HepG2 (cell line): ENCODE data around the gene PTPRD. TPM values are rescaled to one million over a fixed set of nuclear protein-coding genes. Genes with fewer than 3 reads are reported as not detected.

Experiments used
- ATAC-seq: fragments of 200-7000 bp; cut with Tn5 transposase; 3 replicates; pipeline ENCODE4 v1.9.1; 2020; ENCODE audit warnings: mild to moderate bottlenecking, moderate library complexity
- BruUV-seq: library from RNA; stranded (reverse); fragments of 400-500 nt; replicated peaks from 2 replicates; lab custom pipeline; 2021; lab: Mats Ljungman, UMichigan
- CTCF ChIA-PET: fragments of 300-600 bp; formaldehyde crosslinking; extraction: SDS; loops from one replicate; lab custom pipeline; 2021; ENCODE audit warnings: low total read pairs, inconsistent platforms, low intra/inter-chr PET ratio; lab: Yijun Ruan, JAX
- POLR2A ChIA-PET: fragments of 350-600 bp; sonication (Branson Sonifier 250); formaldehyde crosslinking; loops from one replicate; lab custom pipeline; 2020; ENCODE audit warnings: antibody characterized with exemption, inconsistent platforms; lab: Yijun Ruan, JAX
- DNase-seq: peaks from one replicate; pipeline ENCODE4 v3.0.0-alpha.2; 2015; ENCODE audit warnings: low spot score
- FAIRE-seq: peaks from 3 replicates; lab custom pipeline; 2011; peaks lifted over from hg19 to GRCh38; lab: Jason Lieb, UNC
- H2AFZ ChIP-seq: one replicate; pipeline ENCODE4 v1.6.1; 2011; ENCODE audit warnings: low read length, inconsistent platforms
- H3K27ac ChIP-seq: fragments of 300-600 bp; 3 replicates; pipeline ENCODE4 v1.8.0; 2011; ENCODE audit warnings: mixed run types, mild to moderate bottlenecking, mixed read lengths, low read length, inconsistent platforms; ENCODE audit not compliant: insufficient read depth; ENCODE audit errors: extremely low read length
- H3K27me3 ChIP-seq, 2 experiments: fragments of 200-600 bp in 1 of 2; 2 replicates in 1 of 2; 3 replicates in 1 of 2; pipeline versions ENCODE4 v1.6.0 to v1.8.0; 2011; ENCODE audit warnings: low read length in 2 of 2, mild to moderate bottlenecking in 2 of 2, moderate library complexity in 2 of 2, inconsistent platforms in 1 of 2; ENCODE audit not compliant: insufficient read depth in 2 of 2, control insufficient read depth in 1 of 2
- H3K36me3 ChIP-seq, 2 experiments: fragments of 200-600 bp in 1 of 2; replicated peaks in 1 of 2; 2 replicates in 1 of 2; 3 replicates in 1 of 2; pipeline versions ENCODE4 v1.5.1 to v1.8.0; 2011; ENCODE audit warnings: low read length in 2 of 2, inconsistent platforms in 1 of 2; ENCODE audit not compliant: insufficient read depth in 2 of 2, control insufficient read depth in 1 of 2
- H3K4me1 ChIP-seq: 2 replicates; pipeline ENCODE4 v1.5.1; 2012; ENCODE audit warnings: low read length, inconsistent platforms; ENCODE audit not compliant: insufficient read depth
- H3K4me2 ChIP-seq: 2 replicates; pipeline ENCODE4 v1.6.0; 2011; ENCODE audit warnings: low read depth, low read length, inconsistent platforms
- H3K4me3 ChIP-seq, 3 experiments: fragments of 200-600 bp in 1 of 3; sonication (generic), shearing (Covaris generic) in 1 of 3; replicated peaks in 1 of 3; 2 replicates each; pipeline ENCODE4 v1.5.1; 2011 to 2016; ENCODE audit warnings: low read length in 3 of 3, inconsistent platforms in 2 of 3, low read depth in 2 of 3, mild to moderate bottlenecking in 2 of 3, control low read depth in 1 of 3, mixed read lengths in 1 of 3; ENCODE audit not compliant: insufficient read depth in 1 of 3
- H3K79me2 ChIP-seq: one replicate; pipeline ENCODE4 v1.6.1; 2011; ENCODE audit warnings: low read length, inconsistent platforms; ENCODE audit not compliant: insufficient read depth
- H3K9ac ChIP-seq: 2 replicates; pipeline ENCODE4 v1.6.0; 2011; ENCODE audit warnings: mild to moderate bottlenecking, low read depth, low read length, inconsistent platforms; ENCODE audit not compliant: insufficient read depth
- H3K9me3 ChIP-seq: 2 replicates; pipeline ENCODE4 v1.5.1; 2012; ENCODE audit warnings: mild to moderate bottlenecking, low read length
- H4K20me1 ChIP-seq: 2 replicates; pipeline ENCODE4 v1.6.0; 2011; ENCODE audit warnings: inconsistent platforms, mild to moderate bottlenecking, low read length, moderate library complexity; ENCODE audit not compliant: insufficient read depth
- HNRNPL ChIP-seq: fragments of 200-400 bp; formaldehyde crosslinking; IDR thresholded peaks from 2 replicates; pipeline ENCODE4 v1.6.1; 2017; ENCODE audit warnings: mild to moderate bottlenecking, low read depth, low read length
- IRX3 ChIP-seq: sonication (generic); formaldehyde crosslinking; IDR thresholded peaks from 2 replicates; pipeline ENCODE4 v1.8.1; 2023; ENCODE audit warnings: mild to moderate bottlenecking, low read depth, missing genetic modification reagents, borderline replicate concordance
- LRRFIP1 ChIP-seq: sonication (generic); formaldehyde crosslinking; conservative IDR thresholded peaks from 2 replicates; pipeline ENCODE4 v1.4.0; 2020; ENCODE audit warnings: missing genetic modification reagents
- PHF8 ChIP-seq: sonication (generic); formaldehyde crosslinking; IDR thresholded peaks from 2 replicates; pipeline ENCODE4 v1.5.0; 2020; ENCODE audit warnings: missing genetic modification reagents
- SMC3 ChIP-seq: IDR thresholded peaks from 2 replicates; pipeline ENCODE4 v1.6.1; 2011; ENCODE audit warnings: low read length, improper control_type of control experiment
- TP53 ChIP-seq: sonication (generic); formaldehyde crosslinking; conservative IDR thresholded peaks from 2 replicates; pipeline ENCODE4 v1.4.0; 2020; ENCODE audit warnings: missing genetic modification reagents
- ZNF207 ChIP-seq: fragments of 450-650 bp; IDR thresholded peaks from 2 replicates; pipeline ENCODE4 v1.6.1; 2016; ENCODE audit warnings: antibody characterized with exemption, borderline replicate concordance
- ZNF30 ChIP-seq: sonication (generic); formaldehyde crosslinking; IDR thresholded peaks from 2 replicates; pipeline ENCODE4 v1.5.0; 2020; ENCODE audit warnings: mild to moderate bottlenecking, missing genetic modification reagents
- ZNF503 ChIP-seq: sonication (generic); formaldehyde crosslinking; IDR thresholded peaks from 2 replicates; pipeline ENCODE4 v1.4.0; 2020; ENCODE audit warnings: missing genetic modification reagents
- ZNF558 ChIP-seq: sonication (generic); formaldehyde crosslinking; IDR thresholded peaks from 2 replicates; pipeline ENCODE4 v1.9.0; 2022; ENCODE audit warnings: mild to moderate bottlenecking, missing genetic modification reagents, borderline replicate concordance
- ZNF782 ChIP-seq: sonication (generic); formaldehyde crosslinking; IDR thresholded peaks from 2 replicates; pipeline ENCODE4 v1.4.0; 2020; ENCODE audit warnings: missing genetic modification reagents, mild to moderate bottlenecking, borderline replicate concordance
- WGBS: methylation state at CpG from one replicate; pipeline ENCODE4 v1.1.6; 2017; ENCODE audit warnings: low lambda C conversion rate; 5-methylcytosine and 5-hydroxymethylcytosine counted together
- in situ Hi-C: cut with HindIII; loops from 2 replicates; pipeline ENCODE4 v1.10.0; 2017; ENCODE audit warnings: low pct_unique_long_range_greater_than_20kb; ENCODE audit not compliant: extremely low pct_ligation_motif_present
- intact Hi-C: fragments of 100-400 bp; cut with micrococcal nuclease; formaldehyde crosslinking; loops from one replicate; pipeline ENCODE4 v1.10.0; 2022; ENCODE audit not compliant: unreplicated experiment
- polyA plus RNA-seq, 8 experiments: library from polyadenylated mRNA; depleted of rRNA in 3 of 8; stranded (reverse) in 7 of 8; unstranded in 1 of 8; fragments of >200 nt; fragmentation: Illumina TruSeq in 4 of 8; extraction: Trizol in 4 of 8; gene quantifications; 2 replicates each; pipeline versions ENCODE4 v1.2.1 to v1.2.3, GENCODE V29; 2011 to 2016; ENCODE audit warnings: low read depth in 4 of 8, missing spikeins in 1 of 8, mixed read lengths in 1 of 8; ENCODE audit not compliant: insufficient read depth in 1 of 8
- total RNA-seq, 5 experiments: library from RNA; depleted of rRNA; stranded (reverse); fragments of >200 nt; fragmentation: Illumina TruSeq; extraction: Trizol; gene quantifications; 2 replicates each; pipeline ENCODE4 v1.2.3, GENCODE V29; 2016; ENCODE audit warnings: low read depth in 1 of 5
- TF ChIP-seq, protein P1 (sequence below): sonication (generic); formaldehyde crosslinking; IDR thresholded peaks from 2 replicates; pipeline ENCODE4 v1.5.0; 2020; ENCODE audit warnings: missing genetic modification reagents
- TF ChIP-seq, protein P2 (sequence below): sonication (generic); formaldehyde crosslinking; IDR thresholded peaks from 2 replicates; pipeline ENCODE4 v1.5.0; 2020; ENCODE audit warnings: missing genetic modification reagents

The PTPRD gene
- total and polyA plus RNA-seq, 2 of the 13 experiments (the other 11 are each of a cell fraction or from before 2014, with no cell fraction given): 0.05 TPM; not detected in 1

DNA sequence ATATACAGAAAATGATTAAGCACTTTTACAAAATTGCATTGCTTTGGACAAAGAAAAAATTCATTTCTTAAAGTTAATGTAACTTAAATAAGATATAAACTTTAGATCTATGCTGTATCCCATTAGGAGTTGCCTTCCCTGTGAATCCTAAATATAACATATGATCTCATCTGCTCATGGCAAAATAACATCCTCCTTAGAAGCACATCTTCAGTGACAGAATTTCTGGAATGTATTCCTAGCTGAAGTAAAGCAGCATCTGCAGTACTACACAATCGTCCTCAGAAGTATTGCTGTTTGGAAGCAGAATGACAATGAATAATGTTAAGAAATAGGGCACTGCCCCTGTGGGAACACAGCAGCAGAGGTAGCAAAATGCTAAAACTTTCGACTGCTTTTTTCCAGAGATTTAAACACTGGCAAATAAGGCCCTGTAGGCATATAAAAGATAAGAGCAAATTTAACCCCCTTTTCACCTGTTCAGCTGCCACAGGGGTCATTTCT, 571.0 kb downstream of the PTPRD start:
- FAIRE-seq: no peak
- no peaks in the 10 kb centered on the region for H3K36me3 ChIP-seq
- BruUV-seq: no TSS peak
- TF ChIP-seq SMC3 (no peak), PHF8 (CRISPR knock-in tag) (no peak), ZNF558 (CRISPR knock-in tag) (no peak), LRRFIP1 (no peak), TP53 (no peak), ZNF207 (no peak), ZNF30 (no peak), HNRNPL (no peak), IRX3 (no peak), ZNF503 (CRISPR knock-in tag) (no peak), ZNF782 (CRISPR knock-in tag) (no peak)
- TF ChIP-seq, protein P1, sequence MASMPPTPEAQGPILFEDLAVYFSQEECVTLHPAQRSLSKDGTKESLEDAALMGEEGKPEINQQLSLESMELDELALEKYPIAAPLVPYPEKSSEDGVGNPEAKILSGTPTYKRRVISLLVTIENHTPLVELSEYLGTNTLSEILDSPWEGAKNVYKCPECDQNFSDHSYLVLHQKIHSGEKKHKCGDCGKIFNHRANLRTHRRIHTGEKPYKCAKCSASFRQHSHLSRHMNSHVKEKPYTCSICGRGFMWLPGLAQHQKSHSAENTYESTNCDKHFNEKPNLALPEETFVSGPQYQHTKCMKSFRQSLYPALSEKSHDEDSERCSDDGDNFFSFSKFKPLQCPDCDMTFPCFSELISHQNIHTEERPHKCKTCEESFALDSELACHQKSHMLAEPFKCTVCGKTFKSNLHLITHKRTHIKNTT (CRISPR knock-in tag): no peak
- TF ChIP-seq, protein P2, sequence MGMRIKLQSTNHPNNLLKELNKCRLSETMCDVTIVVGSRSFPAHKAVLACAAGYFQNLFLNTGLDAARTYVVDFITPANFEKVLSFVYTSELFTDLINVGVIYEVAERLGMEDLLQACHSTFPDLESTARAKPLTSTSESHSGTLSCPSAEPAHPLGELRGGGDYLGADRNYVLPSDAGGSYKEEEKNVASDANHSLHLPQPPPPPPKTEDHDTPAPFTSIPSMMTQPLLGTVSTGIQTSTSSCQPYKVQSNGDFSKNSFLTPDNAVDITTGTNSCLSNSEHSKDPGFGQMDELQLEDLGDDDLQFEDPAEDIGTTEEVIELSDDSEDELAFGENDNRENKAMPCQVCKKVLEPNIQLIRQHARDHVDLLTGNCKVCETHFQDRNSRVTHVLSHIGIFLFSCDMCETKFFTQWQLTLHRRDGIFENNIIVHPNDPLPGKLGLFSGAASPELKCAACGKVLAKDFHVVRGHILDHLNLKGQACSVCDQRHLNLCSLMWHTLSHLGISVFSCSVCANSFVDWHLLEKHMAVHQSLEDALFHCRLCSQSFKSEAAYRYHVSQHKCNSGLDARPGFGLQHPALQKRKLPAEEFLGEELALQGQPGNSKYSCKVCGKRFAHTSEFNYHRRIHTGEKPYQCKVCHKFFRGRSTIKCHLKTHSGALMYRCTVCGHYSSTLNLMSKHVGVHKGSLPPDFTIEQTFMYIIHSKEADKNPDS (CRISPR knock-in tag): no peak

More for the DNA sequence above, 571.0 kb downstream of the PTPRD start:
- no peaks in the 10 kb centered on the region for H3K27me3 ChIP-seq
- 2% methylated on average over 2 of the region's 2 CpGs for WGBS
- H2AFZ ChIP-seq: no peak overlapping the region
- ChIA-PET CTCF (no interaction called here), POLR2A (no interaction called here)
- ATAC-seq (no peak), DNase-seq (no peak)
- no peaks in the 10 kb centered on the region for H3K4me1 ChIP-seq
- H3K27ac ChIP-seq: no peak overlapping the region
- no peaks in the 10 kb centered on the region for H3K79me2 ChIP-seq
- H3K9ac ChIP-seq: no peak overlapping the region
- H4K20me1 ChIP-seq: no peaks in the 10 kb centered on the region
- H3K4me2 ChIP-seq: no peak overlapping the region
- H3K4me3 ChIP-seq: no peak overlapping the region
- no peaks in the 10 kb centered on the region for H3K9me3 ChIP-seq
- intact Hi-C loops: no loop called here
- in situ Hi-C loops: no loop called here
